A673 (cell line): Measurements from ENCODE around the gene PACRG. TPM values are rescaled to one million over a fixed set of nuclear protein-coding genes. Genes with fewer than 3 reads are reported as not detected.

Experiments
- BruUV-seq: library from RNA; stranded (reverse); fragments of 400-500 nt; replicated peaks from 2 replicates; lab custom pipeline; 2021; lab: Mats Ljungman, UMichigan
- CTCF ChIA-PET: fragments of 300-600 bp; sonication (Branson Sonifier 250); formaldehyde crosslinking; loops from one replicate; lab custom pipeline; 2022; ENCODE audit warnings: antibody characterized with exemption; lab: Charles Lee
- POLR2A ChIA-PET: fragments of 300-600 bp; sonication (Branson Sonifier 250); formaldehyde crosslinking; loops from one replicate; lab custom pipeline; 2022; ENCODE audit warnings: antibody characterized with exemption; ENCODE audit not compliant: low non-redundant PET; lab: Charles Lee
- DNase-seq: peaks from one replicate; pipeline ENCODE4 v3.0.0-alpha.2; 2015; ENCODE audit warnings: low spot score
- H3K27ac ChIP-seq: fragments of 200-600 bp; sonication (generic); 2 replicates; pipeline ENCODE4 v1.5.1; 2016; ENCODE audit warnings: mixed run types, low read depth, mild to moderate bottlenecking, mixed read lengths, antibody characterized with exemption, low read length; ENCODE audit not compliant: poor library complexity, severe bottlenecking
- H3K27me3 ChIP-seq: fragments of 200-600 bp; sonication (generic); replicated peaks from 2 replicates; pipeline ENCODE4 v1.6.1; 2017; ENCODE audit warnings: mixed run types, low read depth, mild to moderate bottlenecking, mixed read lengths, antibody characterized with exemption, low read length; ENCODE audit not compliant: insufficient read depth, poor library complexity
- H3K36me3 ChIP-seq: fragments of 200-600 bp; sonication (generic); 2 replicates; pipeline ENCODE4 v1.6.1; 2016; ENCODE audit warnings: mixed run types, mild to moderate bottlenecking, mixed read lengths, antibody characterized with exemption, low read length; ENCODE audit not compliant: insufficient read depth, poor library complexity, severe bottlenecking
- H3K4me1 ChIP-seq: fragments of 200-600 bp; sonication (generic); 2 replicates; pipeline ENCODE4 v1.6.1; 2017; ENCODE audit warnings: mixed run types, mild to moderate bottlenecking, mixed read lengths, antibody characterized with exemption, low read length; ENCODE audit not compliant: insufficient read depth, poor library complexity, severe bottlenecking
- H3K4me3 ChIP-seq: fragments of 200-600 bp; sonication (generic); 2 replicates; pipeline ENCODE4 v1.5.1; 2016; ENCODE audit warnings: low read depth, mixed run types, mild to moderate bottlenecking, mixed read lengths, low read length; ENCODE audit not compliant: poor library complexity, severe bottlenecking
- H3K9me3 ChIP-seq: fragments of 200-600 bp; sonication (generic); 2 replicates; pipeline ENCODE4 v1.6.1; 2016; ENCODE audit warnings: mixed run types, low read depth, mild to moderate bottlenecking, mixed read lengths, antibody characterized with exemption, low read length; ENCODE audit not compliant: poor library complexity, severe bottlenecking
- EZH2 ChIP-seq: fragments of 200-600 bp; sonication (generic); IDR thresholded peaks from 2 replicates; pipeline ENCODE4 v1.6.1; 2017; ENCODE audit warnings: borderline replicate concordance, low read depth, mild to moderate bottlenecking, mixed read lengths, antibody characterized with exemption, low read length; ENCODE audit not compliant: poor library complexity, severe bottlenecking
- intact Hi-C: fragments of 100-400 bp; cut with micrococcal nuclease; formaldehyde crosslinking; loops from one replicate; pipeline ENCODE4 v1.10.0; 2022; ENCODE audit not compliant: unreplicated experiment
- total RNA-seq: library from RNA; stranded (reverse); gene quantifications from 2 replicates; pipeline ENCODE4 v1.2.3, GENCODE V29; 2021
- TF ChIP-seq, protein P1 (sequence below): fragments of 300-800, 200-600 bp; sonication (generic); conservative IDR thresholded peaks from 2 replicates; pipeline ENCODE4 v1.5.1; 2017; ENCODE audit warnings: low read depth, mild to moderate bottlenecking, antibody characterized with exemption, low read length, moderate library complexity, mixed read lengths

The PACRG gene
- total RNA-seq, 1 experiment from 2014 or later: not detected

DNA sequence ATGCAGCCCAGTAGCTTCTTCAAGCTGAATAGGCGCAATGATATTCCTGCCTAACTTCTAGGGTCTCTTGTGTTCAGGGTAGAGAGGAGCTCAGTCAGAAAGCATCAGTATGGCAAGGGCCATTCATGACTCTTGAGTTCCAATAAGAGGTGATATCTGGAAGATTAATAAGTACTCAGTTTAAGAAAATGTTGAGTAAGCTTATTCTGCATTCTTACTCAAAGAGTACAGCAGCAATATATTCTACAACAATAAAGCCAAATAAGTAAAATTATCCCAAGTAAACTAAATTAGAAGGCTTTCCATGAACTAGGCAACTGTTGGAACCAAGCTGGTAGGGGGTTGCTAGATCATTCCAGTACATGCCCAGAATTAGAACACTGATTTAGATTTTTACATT lies 303.2 kb downstream of the PACRG start:
- no peaks in the 10 kb centered on the region for H3K27me3 ChIP-seq
- no peaks in the 10 kb centered on the region for H3K36me3 ChIP-seq
- no peak for DNase-seq
- H3K4me1 ChIP-seq: no peaks in the 10 kb centered on the region
- ChIA-PET POLR2A (no interaction called here), CTCF (no interaction called here)
- intact Hi-C loops: no loop called here
- TF ChIP-seq EZH2: no peak
- TF ChIP-seq, protein P1, sequence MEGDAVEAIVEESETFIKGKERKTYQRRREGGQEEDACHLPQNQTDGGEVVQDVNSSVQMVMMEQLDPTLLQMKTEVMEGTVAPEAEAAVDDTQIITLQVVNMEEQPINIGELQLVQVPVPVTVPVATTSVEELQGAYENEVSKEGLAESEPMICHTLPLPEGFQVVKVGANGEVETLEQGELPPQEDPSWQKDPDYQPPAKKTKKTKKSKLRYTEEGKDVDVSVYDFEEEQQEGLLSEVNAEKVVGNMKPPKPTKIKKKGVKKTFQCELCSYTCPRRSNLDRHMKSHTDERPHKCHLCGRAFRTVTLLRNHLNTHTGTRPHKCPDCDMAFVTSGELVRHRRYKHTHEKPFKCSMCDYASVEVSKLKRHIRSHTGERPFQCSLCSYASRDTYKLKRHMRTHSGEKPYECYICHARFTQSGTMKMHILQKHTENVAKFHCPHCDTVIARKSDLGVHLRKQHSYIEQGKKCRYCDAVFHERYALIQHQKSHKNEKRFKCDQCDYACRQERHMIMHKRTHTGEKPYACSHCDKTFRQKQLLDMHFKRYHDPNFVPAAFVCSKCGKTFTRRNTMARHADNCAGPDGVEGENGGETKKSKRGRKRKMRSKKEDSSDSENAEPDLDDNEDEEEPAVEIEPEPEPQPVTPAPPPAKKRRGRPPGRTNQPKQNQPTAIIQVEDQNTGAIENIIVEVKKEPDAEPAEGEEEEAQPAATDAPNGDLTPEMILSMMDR: no peak
- no TSS peak for BruUV-seq
- H3K9me3 ChIP-seq: peaks cover 4% of the 10 kb centered on the region
- H3K4me3 ChIP-seq: no peak overlapping the region
- H3K27ac ChIP-seq: no peak overlapping the region

DNA sequence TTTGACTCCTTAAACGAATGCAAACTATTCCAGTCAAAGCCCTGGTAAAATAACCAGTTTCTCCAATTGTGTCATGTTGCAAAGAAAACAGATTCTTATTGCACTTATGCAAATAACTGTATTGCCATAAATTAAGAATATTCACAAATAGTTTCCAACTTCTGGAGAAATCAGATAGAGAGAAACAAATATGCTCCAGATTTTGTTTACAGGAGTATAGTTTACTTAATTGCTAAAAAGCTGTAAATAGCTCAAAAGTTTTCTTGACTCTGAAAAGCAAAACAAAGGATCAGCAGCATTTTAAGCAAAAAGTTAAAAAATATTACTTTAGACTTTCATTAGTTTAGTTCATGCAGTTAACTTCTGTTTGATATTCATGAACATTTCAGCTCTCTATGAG lies 304.2 kb downstream of the PACRG start:
- H3K9me3 ChIP-seq: peaks cover 4% of the 10 kb centered on the region
- H3K4me3 ChIP-seq: no peak overlapping the region
- no peaks in the 10 kb centered on the region for H3K4me1 ChIP-seq
- no peak overlapping the region for H3K27ac ChIP-seq
- POLR2A ChIA-PET: no interaction called here
- intact Hi-C loops: no loop called here
- no peaks in the 10 kb centered on the region for H3K27me3 ChIP-seq
- no peaks in the 10 kb centered on the region for H3K36me3 ChIP-seq
- CTCF ChIA-PET: no interaction called here
- no peak for DNase-seq
- TF ChIP-seq, protein P1: no peak
- no peak for TF ChIP-seq EZH2
- no TSS peak for BruUV-seq

DNA sequence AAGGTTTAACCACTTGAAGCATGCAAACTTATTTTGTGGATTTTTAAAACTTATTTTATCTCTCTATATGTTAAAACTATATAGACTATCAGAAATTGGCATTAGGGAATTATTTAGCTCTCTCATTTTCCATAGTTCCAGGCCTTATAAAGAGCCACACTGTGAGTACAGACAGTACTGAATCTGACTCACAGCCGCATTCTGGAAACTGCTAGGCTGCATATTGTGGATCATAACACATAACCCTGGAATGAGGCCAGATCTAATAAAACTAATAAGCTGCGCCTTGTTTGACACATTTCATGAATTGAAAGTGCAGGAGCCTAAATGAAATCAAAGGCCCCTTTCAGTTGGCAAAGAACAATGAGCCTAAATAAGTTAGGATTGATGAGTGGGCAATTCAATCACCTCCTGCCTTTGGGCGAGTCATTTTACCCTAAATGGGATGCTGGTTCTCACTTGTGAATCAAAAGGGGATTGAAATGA lies 308.4 kb downstream of the PACRG start:
- no peaks in the 10 kb centered on the region for H3K4me1 ChIP-seq
- DNase-seq: no peak
- H3K27ac ChIP-seq: no peak overlapping the region
- H3K4me3 ChIP-seq: no peak overlapping the region
- no TSS peak for BruUV-seq
- no peaks in the 10 kb centered on the region for H3K36me3 ChIP-seq
- H3K27me3 ChIP-seq: no peaks in the 10 kb centered on the region
- TF ChIP-seq, protein P1: no peak
- no peak for TF ChIP-seq EZH2
- H3K9me3 ChIP-seq: peaks cover 4% of the 10 kb centered on the region
- intact Hi-C loops: no loop called here
- ChIA-PET POLR2A (no interaction called here), CTCF (no interaction called here)
